Measurements from ENCODE around the gene SOD1.
"Not testable (repeated sequence)": the region's sequence is repeated elsewhere in the genome, so short reads cannot be mapped to it uniquely, and the experiment has no call there.

- not testable (repeated sequence) for TF ChIP-seq CTCF, POLR2A (IDR thresholded peaks at IDR 0.05)
Observed at GRCh38 chr21:31651491-31651890, 8.0 kb upstream of the SOD1 start.

All from testis (tissue), 2 donors.